Measurements from ENCODE around the gene LRTM2. TPM values are rescaled to one million over a fixed set of nuclear protein-coding genes. Genes with fewer than 3 reads are reported as not detected.

Gene LRTM2
- total and polyA plus RNA-seq, 4 donors, result not detected

- Histone ChIP-seq H3K36me3 (ENCODE audit: control insufficient read depth in 4 of 4, insufficient read depth in 3 of 4, low read depth in 1 of 4, low read length in 3 of 4) (no peaks in the 10 kb centered on the region), H3K9me3 (ENCODE audit: control insufficient read depth in 4 of 4, low read length in 3 of 4) (no peaks in the 10 kb centered on the region), H3K9ac (ENCODE audit: low read depth in 1 of 2, low read length in 2 of 2) (no peak overlapping the region), H3K27ac (ENCODE audit: low read depth in 1 of 2, low read length in 2 of 2) (no peak overlapping the region), H3K4me3 (ENCODE audit: low read depth in 1 of 3, low read length in 3 of 3) (no peak overlapping the region), H3K4me1 (ENCODE audit: control insufficient read depth in 4 of 4, insufficient read depth in 4 of 4, low read length in 3 of 4) (no peaks in the 10 kb centered on the region), H3K27me3 (ENCODE audit: control insufficient read depth in 4 of 4, insufficient read depth in 4 of 4, low read length in 3 of 4) (peaks cover 0 to 5% (median 2%) of the 10 kb centered on the region in 4 donors)
- DNase-seq (ENCODE audit: low spot score), result no peak
- TF ChIP-seq RAD21 (IDR thresholded peaks at IDR 0.05) (no peak), FOXA1 (IDR thresholded peaks at IDR 0.05) (no peak), MAX (IDR thresholded peaks at IDR 0.05) (no peak), GABPA (IDR thresholded peaks at IDR 0.05 in 1 of 2, conservative IDR thresholded peaks at IDR 0.05 in 1 of 2) (no peak), JUND (IDR thresholded peaks at IDR 0.05) (no peak), ATF3 (IDR thresholded peaks at IDR 0.05) (no peak), RXRA (IDR thresholded peaks at IDR 0.05) (no peak)
- WGBS, result 90% methylated on average over 16 of the region's 16 CpGs
These were observed 8.5 kb downstream of the LRTM2 start for GRCh38 chr12:1828856-1829255.

DNA sequence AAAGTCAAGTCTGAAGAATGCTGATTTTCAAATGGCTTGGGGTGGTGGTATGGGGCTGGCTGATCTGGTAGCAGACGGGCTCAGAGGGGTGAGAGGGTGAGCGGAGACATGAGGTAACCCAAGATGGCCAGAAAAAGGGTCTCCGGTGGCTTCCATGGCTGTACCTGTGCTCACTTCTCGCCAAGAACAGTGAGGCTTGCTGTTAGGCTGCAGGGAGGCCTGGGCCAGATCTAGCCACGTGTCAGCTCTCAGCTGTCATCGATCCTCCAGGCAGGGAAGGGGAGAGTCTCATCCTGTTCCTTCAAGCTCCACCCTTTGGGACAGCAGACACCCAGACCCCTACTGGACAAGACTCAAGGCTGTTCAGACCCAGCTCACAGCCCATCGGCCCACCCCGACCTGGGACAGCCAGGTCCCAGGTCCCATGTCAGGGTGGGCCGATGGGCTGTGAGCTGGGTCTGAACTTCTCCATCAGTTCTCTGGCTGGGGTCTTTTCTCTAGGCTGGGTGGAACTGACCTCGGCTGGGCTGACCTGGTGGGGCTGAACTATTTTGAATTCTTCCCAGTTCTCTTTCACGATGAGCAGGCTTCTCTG lies 9.0 kb downstream of the LRTM2 start:
- no peak overlapping the region for H3K9ac ChIP-seq (ENCODE audit: low read depth in 1 of 2, low read length in 2 of 2)
- WGBS, result 70% methylated on average over 11 of the region's 11 CpGs
- TF ChIP-seq MAX (IDR thresholded peaks at IDR 0.05) (no peak), CTCF (IDR thresholded peaks at IDR 0.05; ENCODE audit: low read depth, low read length, missing input control) (no peak), EGR1 (IDR thresholded peaks at IDR 0.05; ENCODE audit: low read depth in 2 of 2) (no peak), JUND (IDR thresholded peaks at IDR 0.05) (no peak), TAF1 (conservative IDR thresholded peaks at IDR 0.05) (no peak), RAD21 (IDR thresholded peaks at IDR 0.05) (no peak), SP1 (IDR thresholded peaks at IDR 0.05) (no peak), FOXA1 (IDR thresholded peaks at IDR 0.05) (no peak), FOXA2 (IDR thresholded peaks at IDR 0.05) (no peak)
- TF ChIP-seq, protein P1, sequence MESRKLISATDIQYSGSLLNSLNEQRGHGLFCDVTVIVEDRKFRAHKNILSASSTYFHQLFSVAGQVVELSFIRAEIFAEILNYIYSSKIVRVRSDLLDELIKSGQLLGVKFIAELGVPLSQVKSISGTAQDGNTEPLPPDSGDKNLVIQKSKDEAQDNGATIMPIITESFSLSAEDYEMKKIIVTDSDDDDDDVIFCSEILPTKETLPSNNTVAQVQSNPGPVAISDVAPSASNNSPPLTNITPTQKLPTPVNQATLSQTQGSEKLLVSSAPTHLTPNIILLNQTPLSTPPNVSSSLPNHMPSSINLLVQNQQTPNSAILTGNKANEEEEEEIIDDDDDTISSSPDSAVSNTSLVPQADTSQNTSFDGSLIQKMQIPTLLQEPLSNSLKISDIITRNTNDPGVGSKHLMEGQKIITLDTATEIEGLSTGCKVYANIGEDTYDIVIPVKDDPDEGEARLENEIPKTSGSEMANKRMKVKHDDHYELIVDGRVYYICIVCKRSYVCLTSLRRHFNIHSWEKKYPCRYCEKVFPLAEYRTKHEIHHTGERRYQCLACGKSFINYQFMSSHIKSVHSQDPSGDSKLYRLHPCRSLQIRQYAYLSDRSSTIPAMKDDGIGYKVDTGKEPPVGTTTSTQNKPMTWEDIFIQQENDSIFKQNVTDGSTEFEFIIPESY (IDR thresholded peaks at IDR 0.05), result no peak
- no peaks in the 10 kb centered on the region for H3K36me3 ChIP-seq (ENCODE audit: control insufficient read depth in 4 of 4, insufficient read depth in 3 of 4, low read depth in 1 of 4, low read length in 3 of 4)
- peaks cover 0 to 5% (median 2%) of the 10 kb centered on the region in 4 donors for H3K27me3 ChIP-seq (ENCODE audit: control insufficient read depth in 4 of 4, insufficient read depth in 4 of 4, low read length in 3 of 4)
- no peak overlapping the region for H3K27ac ChIP-seq (ENCODE audit: low read depth in 1 of 2, low read length in 2 of 2)
- H3K4me1 ChIP-seq (ENCODE audit: control insufficient read depth in 4 of 4, insufficient read depth in 4 of 4, low read length in 3 of 4), result no peaks in the 10 kb centered on the region
- H3K4me3 ChIP-seq (ENCODE audit: low read depth in 1 of 3, low read length in 3 of 3), result no peak overlapping the region
- no peaks in the 10 kb centered on the region for H3K9me3 ChIP-seq (ENCODE audit: control insufficient read depth in 4 of 4, low read length in 3 of 4)
- DNase-seq (ENCODE audit: low spot score), result no peak

- no peak overlapping the region for H3K4me3 ChIP-seq (ENCODE audit: low read depth in 1 of 3, low read length in 3 of 3)
- H3K9ac ChIP-seq (ENCODE audit: low read depth in 1 of 2, low read length in 2 of 2), result no peak overlapping the region
- peaks cover 0 to 5% (median 2%) of the 10 kb centered on the region in 4 donors for H3K27me3 ChIP-seq (ENCODE audit: control insufficient read depth in 4 of 4, insufficient read depth in 4 of 4, low read length in 3 of 4)
- H3K9me3 ChIP-seq (ENCODE audit: control insufficient read depth in 4 of 4, low read length in 3 of 4), result no peaks in the 10 kb centered on the region
- H3K27ac ChIP-seq (ENCODE audit: low read depth in 1 of 2, low read length in 2 of 2), result no peak overlapping the region
- WGBS, result 20% methylated on average over 3 of the region's 3 CpGs
- DNase-seq (ENCODE audit: low spot score), result no peak
- H3K4me1 ChIP-seq (ENCODE audit: control insufficient read depth in 4 of 4, insufficient read depth in 4 of 4, low read length in 3 of 4), result no peaks in the 10 kb centered on the region
- TF ChIP-seq FOXA2 (IDR thresholded peaks at IDR 0.05) (no peak), HNF4A (conservative IDR thresholded peaks at IDR 0.05) (no peak), RAD21 (IDR thresholded peaks at IDR 0.05) (no peak), MAX (IDR thresholded peaks at IDR 0.05) (no peak), ATF3 (IDR thresholded peaks at IDR 0.05) (no peak), RXRA (IDR thresholded peaks at IDR 0.05) (no peak), TAF1 (conservative IDR thresholded peaks at IDR 0.05) (no peak)
- TF ChIP-seq, protein P1 (IDR thresholded peaks at IDR 0.05), result no peak
- H3K36me3 ChIP-seq (ENCODE audit: control insufficient read depth in 4 of 4, insufficient read depth in 3 of 4, low read depth in 1 of 4, low read length in 3 of 4), result no peaks in the 10 kb centered on the region
These were observed 10.1 kb downstream of the LRTM2 start for GRCh38 chr12:1830401-1830845.

Data from liver (tissue), 9 donors.